ENCODE measurements around the gene PLAC9.

Gene PLAC9

DNA sequence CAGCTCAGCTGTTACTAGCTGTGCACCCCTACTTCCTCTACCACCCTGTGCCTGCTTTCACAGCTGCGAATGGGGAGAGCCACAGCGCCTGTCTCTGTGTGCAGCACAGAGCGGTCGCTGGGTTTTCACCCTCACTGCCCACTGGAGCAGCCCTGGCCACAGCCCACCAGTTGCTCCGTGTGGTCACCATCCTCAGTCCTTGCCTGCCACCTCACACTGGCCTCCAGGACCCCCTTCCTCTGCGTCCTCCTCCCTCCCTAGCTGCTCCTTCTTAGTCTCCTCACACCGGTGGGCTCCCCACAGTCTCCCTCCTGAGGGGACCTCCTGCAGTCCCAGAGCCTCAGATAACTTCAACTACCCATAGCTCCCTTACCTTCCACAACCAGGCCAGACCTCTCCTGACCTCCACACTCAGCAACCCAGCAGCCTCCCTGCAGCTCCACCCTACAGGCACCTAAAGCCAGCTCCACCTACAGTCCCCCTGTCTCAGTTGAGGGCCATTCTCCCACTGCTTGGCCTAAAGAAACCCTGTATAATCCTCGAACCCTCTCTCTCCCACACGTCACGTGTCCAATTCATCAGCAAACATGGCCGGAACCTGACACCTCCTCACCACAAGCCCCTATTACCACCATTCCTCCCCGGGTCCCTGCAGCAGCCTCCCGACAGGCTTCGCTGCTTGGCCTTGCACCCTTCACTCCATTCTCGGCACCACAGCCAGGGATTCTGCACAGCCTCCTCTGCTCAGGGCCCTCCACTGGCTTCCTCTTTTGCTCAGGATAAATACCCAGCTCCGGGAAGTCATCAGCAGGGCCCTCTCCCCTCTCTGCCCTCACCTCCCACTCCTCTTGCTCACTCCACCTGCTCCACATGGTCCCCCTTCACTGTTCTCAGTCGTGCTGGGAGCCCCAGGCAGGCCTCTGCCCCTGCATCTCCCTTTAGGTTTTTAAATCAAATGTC, 28.1 kb downstream of the PLAC9 start:
- DNase-seq (ENCODE audit: low read depth) = no peak

- no peak for DNase-seq (ENCODE audit: low read depth)
Measured at GRCh38 chr10:80161321-80162083, 29.0 kb downstream of the PLAC9 start.

DNA sequence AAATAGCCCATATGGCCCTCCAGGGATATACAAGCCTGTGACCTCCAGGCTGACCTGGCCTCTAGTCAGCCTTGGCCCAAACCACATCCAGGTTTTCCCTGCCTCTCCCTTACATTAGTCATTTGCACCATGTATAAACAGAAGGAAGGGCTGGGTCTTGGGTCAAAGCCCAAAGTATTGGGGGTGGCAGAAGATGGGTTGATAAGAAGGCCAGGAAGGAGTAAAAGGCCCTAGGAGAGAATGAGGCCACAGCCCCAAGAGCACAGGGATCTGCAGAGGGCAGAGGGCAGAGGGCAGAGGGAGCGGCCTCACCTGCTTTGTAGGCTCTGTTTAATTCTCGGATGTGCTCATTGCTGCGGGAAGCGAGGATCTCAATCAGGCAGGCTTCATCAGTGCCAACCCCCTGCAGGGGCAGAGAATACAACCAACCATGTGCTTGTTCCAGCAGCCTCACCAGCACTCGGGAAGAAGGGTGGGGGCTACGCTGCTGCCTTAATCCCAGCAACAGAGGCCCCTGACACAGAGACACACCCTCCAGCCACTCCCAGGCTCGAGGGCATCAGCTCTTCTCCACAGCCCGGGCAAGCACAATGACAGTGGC, 31.3 kb downstream of the PLAC9 start:
- no peak for DNase-seq (ENCODE audit: low read depth)

- no peak for DNase-seq (ENCODE audit: low read depth)
Measured at GRCh38 chr10:80164596-80164995, 32.1 kb downstream of the PLAC9 start.

DNA sequence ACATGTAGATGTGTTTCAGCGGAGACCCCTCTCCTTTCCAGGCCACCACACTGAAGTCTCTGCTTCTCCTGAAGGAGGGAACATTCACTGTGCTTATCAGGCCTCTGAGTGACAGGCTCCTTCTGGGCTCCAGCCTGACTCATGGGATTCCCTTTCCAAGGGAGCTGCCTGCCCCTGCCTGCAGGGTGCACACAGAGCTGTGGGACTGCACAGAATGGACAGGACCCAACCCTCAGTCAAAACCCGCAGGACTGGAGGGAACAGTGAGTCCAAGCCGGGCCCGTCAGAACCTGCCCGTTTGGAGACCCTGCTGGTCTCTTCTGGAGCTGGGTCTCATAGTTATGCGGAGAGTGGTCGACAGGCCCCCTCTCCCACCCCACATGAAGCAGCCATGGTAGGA, 32.6 kb downstream of the PLAC9 start:
- no peak for DNase-seq (ENCODE audit: low read depth)

DNA sequence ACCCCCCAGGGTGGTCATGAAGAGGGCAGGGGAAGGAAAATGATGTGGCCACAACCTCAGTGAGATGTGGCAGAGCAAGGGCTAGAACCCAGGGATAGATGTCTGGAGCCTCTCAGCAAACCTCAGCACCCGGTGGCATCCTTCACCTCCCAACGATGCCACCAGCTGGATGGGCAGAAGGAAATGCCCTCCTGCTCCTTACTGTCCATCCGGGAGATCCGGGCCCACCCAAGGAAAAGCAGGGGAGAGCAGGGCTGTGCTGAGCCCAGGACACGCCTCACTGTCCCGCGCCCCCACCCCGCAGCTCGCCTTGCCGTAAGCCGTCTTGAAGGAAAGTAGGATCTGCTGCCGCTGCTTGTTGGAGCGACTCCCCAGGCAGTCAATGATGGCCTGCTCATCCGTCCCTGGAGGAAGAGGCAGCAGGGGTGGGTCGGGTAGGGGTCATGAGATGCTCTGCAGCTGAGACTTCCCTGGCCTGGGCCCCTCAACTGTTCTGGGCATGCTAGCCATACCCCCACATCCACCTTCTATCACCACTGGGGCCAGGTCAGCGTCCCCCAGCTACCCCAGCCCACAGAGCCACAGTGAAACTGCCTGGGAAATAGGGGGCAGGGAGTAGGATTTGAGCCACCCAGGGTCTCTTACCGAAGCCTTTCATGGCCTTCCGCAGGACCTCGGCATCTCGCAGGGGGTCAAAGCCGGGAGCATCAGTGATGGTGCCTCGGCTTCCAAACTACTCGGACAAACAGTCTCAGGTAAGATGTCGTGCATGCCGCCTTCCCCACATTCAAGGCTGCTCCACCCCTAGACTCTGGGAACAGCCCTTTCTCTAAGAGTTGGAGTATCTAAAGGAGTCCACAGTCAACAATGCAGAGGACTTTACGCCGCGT, 34.3 kb downstream of the PLAC9 start:
- no peak for DNase-seq (ENCODE audit: low read depth)

GRCh38 chr10:80167471-80168161, 35.1 kb downstream of the PLAC9 start:
- DNase-seq (ENCODE audit: low read depth) = no peak

GRCh38 chr10:80168162-80168511, 35.6 kb downstream of the PLAC9 start:
- no peak for DNase-seq (ENCODE audit: low read depth)

DNA sequence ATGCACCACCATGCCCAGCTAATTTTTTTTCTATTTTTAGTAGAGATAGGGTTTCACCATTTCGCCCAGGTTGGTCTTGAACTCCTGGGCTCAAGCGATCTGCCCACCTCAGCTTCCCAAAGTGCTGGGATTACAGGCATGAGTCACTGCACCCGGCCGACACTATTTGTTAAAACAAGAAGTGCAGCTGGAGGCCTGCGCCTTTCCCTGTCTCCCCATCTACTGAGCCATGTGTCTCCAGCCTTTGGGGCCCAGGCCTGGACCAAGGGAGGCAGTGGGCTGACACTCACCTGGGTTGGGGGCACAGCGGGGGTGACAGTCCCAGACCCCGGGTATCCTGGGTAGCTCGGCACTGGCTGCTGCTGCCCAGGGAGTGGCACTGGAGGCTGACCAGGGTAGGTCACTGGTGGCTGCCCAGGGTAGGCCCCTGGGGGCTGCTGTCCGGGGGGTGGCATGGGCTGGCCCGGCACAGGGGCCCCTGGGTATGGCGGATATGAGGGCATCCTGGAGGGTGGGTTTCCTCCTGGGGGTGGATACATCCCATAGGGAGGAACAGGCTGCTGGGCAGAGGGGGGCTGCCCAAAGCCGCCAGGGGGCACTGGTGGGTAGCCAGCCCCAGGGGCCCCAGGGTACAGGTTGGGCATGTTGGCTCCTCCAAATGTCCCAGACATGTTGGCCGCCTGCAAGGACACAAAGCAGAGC, 36.3 kb downstream of the PLAC9 start:
- DNase-seq (ENCODE audit: low read depth) = no peak

- no peak for DNase-seq (ENCODE audit: low read depth)
Measured at GRCh38 chr10:80170026-80170425, 37.5 kb downstream of the PLAC9 start.

DNA sequence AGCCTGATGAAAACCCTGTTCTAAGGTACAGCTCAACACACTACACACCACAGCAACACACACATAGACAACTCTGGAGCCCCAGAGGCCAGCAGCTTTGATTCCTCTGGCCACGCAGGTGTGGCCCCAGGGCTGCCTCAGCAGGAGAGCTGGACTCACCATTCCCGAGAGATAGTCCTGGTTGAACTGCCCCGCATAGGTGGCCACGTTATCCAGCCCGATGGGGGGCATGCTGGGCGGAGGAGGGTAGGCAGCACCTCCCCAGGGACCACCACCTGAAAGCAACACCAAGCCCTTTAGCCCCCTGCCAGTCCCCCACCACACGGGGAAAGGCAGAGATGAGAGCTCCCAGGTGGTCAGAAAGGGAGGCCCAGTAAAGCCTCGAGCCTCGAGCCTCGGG, 38.1 kb downstream of the PLAC9 start:
- no peak for DNase-seq (ENCODE audit: low read depth)

GRCh38 chr10:80171248-80171660, 38.7 kb downstream of the PLAC9 start:
- no peak for DNase-seq (ENCODE audit: low read depth)

- DNase-seq (ENCODE audit: low read depth) = no peak
Measured at GRCh38 chr10:80172896-80173295, 40.4 kb downstream of the PLAC9 start.

DNA sequence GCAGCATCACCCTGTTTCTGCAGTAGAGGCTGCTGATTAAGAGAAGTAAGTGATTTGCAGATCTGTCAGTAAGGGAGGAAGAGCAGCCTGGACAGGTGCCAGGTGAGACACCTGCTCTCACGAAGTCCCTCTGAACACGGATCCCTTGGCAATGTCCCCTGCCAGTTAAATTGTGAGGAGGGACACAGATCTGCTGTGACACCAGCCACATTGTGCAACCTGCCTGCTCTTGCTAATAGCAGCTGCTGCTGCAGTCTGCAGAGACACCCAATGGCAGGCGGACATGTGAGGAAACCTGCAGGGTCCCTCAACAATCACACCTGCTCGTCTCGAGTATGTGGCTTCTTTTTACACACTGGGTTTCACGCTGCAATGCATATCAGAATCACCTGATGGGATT, 40.9 kb downstream of the PLAC9 start:
- DNase-seq (ENCODE audit: low read depth) = no peak

- no peak for DNase-seq (ENCODE audit: low read depth)
Measured at GRCh38 chr10:80174641-80175395, 42.3 kb downstream of the PLAC9 start.

DNA sequence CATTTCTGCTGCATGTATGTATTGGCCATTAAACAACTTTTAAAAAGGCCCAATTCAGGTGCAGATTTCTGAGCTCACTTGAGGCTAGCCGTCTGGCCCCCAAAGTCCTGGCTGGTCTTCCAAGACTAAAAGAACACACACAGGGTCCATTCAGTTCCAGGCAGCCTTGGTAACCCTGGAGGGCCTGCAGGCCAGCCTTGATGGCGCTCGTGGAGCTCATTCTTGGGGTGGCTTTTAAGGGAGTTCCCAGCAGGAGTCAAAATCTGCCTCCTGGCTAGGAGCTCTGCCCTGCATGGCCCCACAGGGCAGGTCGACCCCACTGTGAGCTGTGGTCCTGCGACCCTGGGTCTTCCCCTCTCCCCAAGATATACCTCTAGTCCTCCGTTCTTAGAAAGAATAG, 44.0 kb downstream of the PLAC9 start:
- no peak for DNase-seq (ENCODE audit: low read depth)

DNA sequence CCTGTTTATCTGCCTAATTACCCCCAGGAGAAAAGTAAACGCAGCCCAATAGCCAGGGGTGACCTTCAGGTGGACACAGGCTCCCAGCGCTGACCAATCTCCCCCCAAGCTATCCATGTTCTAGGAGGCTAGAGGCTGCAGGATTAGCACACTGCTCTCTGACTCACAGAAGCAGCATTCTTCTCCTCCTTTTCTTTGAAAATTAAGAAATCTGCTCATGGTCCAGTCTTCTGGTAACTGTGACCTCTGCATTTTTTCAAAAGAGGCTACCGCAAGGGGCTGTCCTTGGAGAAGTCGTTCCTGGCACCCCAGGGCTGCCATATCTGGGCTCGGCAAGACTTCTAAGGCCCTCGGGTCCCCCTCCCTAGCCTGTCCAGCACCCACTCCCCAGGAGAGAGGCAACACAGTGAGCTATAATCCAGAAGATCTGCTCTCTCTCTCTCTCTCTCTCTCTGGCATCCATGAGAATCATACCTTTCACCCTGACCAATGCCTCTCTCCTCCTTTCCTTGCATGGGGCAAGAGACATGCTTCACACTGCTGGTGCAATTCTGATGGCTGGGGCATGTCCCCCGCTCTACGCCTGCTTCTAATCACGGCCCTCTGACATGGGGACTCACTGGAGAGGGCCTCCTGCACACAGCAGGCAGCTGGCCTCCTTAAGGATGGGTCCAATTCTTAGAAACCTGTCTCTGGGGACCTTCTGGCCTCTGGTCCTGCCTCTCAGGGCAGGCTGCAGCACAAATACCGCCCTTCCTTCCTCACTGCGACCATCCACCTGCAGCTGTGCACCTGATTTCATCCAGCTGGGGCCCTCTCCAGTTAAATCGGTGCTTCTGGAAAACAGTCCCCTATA, 45.5 kb downstream of the PLAC9 start:
- DNase-seq (ENCODE audit: low read depth) = no peak

DNA sequence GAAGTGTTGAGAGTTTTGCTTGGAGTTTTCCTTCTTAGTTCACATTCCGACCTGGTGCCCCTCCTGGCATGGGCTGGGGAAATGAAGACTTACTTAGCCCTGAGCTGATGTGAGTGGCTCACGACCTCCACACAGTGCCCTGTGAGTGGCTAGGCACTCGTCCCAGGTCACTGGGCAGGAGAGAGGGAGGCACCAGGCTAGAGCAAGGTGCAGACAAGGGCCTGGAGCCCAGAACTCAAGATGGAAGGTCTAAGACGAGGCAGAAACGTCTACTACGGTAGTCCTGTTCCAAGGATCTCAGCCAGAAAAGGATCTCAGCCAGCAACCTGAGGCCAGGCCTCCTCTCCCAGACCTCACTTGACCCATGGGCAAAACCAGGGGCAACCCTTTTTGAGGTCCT, 50.5 kb downstream of the PLAC9 start:
- DNase-seq (ENCODE audit: low read depth) = no peak

GRCh38 chr10:80183436-80183835, 50.9 kb downstream of the PLAC9 start:
- no peak for DNase-seq (ENCODE audit: low read depth)
